ENCODE results near the gene ADTRP. TPM values are rescaled to one million over a fixed set of nuclear protein-coding genes. Genes with fewer than 3 reads are reported as not detected.
A peak's percentile ranks its signal among the peaks of the same experiment; 100 is the strongest.

The ADTRP gene
- total RNA-seq (2013; cell fraction: nucleolus; rRNA removed): 1.6 and 2.0 TPM in 2 replicates
- total RNA-seq (2014; rRNA removed) (1.4 and 2.2 TPM in 2 replicates), total RNA-seq (2014; rRNA removed; fragmentation: Illumina TruSeq; extraction: Trizol) (2.1 and 2.5 TPM in 2 replicates), total RNA-seq (2021) (1.7 and 2.5 TPM in 2 replicates), polyA plus RNA-seq (2011; rRNA removed) (0.10 and 0.14 TPM in 2 replicates), polyA plus RNA-seq (2014; fragmentation: Illumina TruSeq; extraction: Trizol) (1.7 and 2.1 TPM in 2 replicates), polyA plus RNA-seq (2014; fragmentation: Nextera tagmentation; extraction: Ambion mirVana) (1 to 10 TPM; 2.5 to 2.6 TPM), polyA plus RNA-seq (2014; rRNA removed) (1.3 and 2.2 TPM in 2 replicates), polyA plus RNA-seq (2016; fragmentation: Nextera tagmentation; extraction: Ambion mirVana) (under 1 TPM; 0.72 to 0.84 TPM), polyA minus RNA-seq (2011; rRNA and poly(A)+ RNA removed) (0.10 TPM in 1 of 2 replicates, not detected in the other), Bru-seq, nascent RNA (percentile 43 among the genes with signal in this experiment), BruChase-seq, experiment 1, labeled RNA remaining after a 6-hour chase (percentile 48 among the genes with signal in this experiment), BruChase-seq, experiment 2, labeled RNA remaining after a 2-hour chase (percentile 45 among the genes with signal in this experiment)
- 1.7 TPM for polyA plus RNA-seq (2011; ENCODE audit: low read depth)
- not detected in 2 replicates for polyA plus RNA-seq (2011; cell fraction: cytosol; rRNA removed)
- 0.47 and 0.52 TPM in 2 replicates for polyA plus RNA-seq (2011; cell fraction: nucleus; rRNA removed)
- polyA plus RNA-seq (2012): 2.5 and 3.2 TPM in 2 replicates
- not detected in 2 replicates for polyA minus RNA-seq (2011; cell fraction: cytosol; rRNA and poly(A)+ RNA removed)
- 0.12 and 0.29 TPM in 2 replicates for polyA minus RNA-seq (2011; cell fraction: nucleus; rRNA and poly(A)+ RNA removed)
- long read RNA-seq, experiment 1: 0 reads
- long read RNA-seq, experiment 2, partial matches to known transcripts: 0 of 3 reads
- long read RNA-seq, experiment 2, other reads (novel, unspliced or antisense): 2 of 3 reads

- no peaks in the 10 kb centered on the region for H3K27me3 ChIP-seq (replicated peaks in 1 of 2; ENCODE audit: control insufficient read depth in 2 of 2, insufficient read depth in 2 of 2, low read length in 1 of 2)
- no peaks in the 10 kb centered on the region for H4K20me1 ChIP-seq (ENCODE audit: control insufficient read depth, insufficient read depth)
- in situ Hi-C loops (cut with MboI) (no loop called here), intact Hi-C loops (cut with micrococcal nuclease; ENCODE audit: unreplicated experiment) (no loop called here)
- WGBS (ENCODE audit: insufficient coverage, insufficient replicate concordance, low lambda C conversion rate, missing lambda C conversion rate): 88% methylated on average over 8 of the region's 8 CpGs
- CTCF ChIA-PET: interaction anchor here (0.6 to 0.9 kb wide), 3 partner anchors 26 to 297 kb away, joined by 3 read pairs; no protein-coding TSS in a partner anchor
- FAIRE-seq (no peak), DNase-seq (ENCODE audit: low read depth, low spot score) (no peak), ATAC-seq (no peak)
- no peaks in the 10 kb centered on the region for H3K79me2 ChIP-seq (ENCODE audit: control insufficient read depth, insufficient read depth, low read length)
- H2AFZ ChIP-seq (ENCODE audit: control insufficient read depth, low read depth, low read length): no peak within 1 kb of the TSS
- no TSS peak for BruUV-seq (replicated peaks)
- no peak within 1 kb of the TSS for H3K27ac ChIP-seq (ENCODE audit: control insufficient read depth, insufficient read depth)
- H3K4me2 ChIP-seq (ENCODE audit: control insufficient read depth, insufficient read depth): no peak within 1 kb of the TSS
- no peak within 1 kb of the TSS for H3K4me3 ChIP-seq
- no peaks in the 10 kb centered on the region for H3K36me3 ChIP-seq (ENCODE audit: control insufficient read depth in 2 of 2, insufficient read depth in 2 of 2, low read length in 1 of 2)
- RAD21 ChIA-PET (ENCODE audit: unreplicated experiment): interaction anchor here (1.2 kb wide), 2 partner anchors 11 to 17 kb away, joined by 3 to 4 read pairs; no protein-coding TSS in a partner anchor
- SMC1A ChIA-PET (ENCODE audit: uncharacterized antibody, unreplicated experiment): interaction anchor here (0.7 to 2.8 kb wide), 7 partner anchors 10 to 66 kb away, joined by 3 to 12 read pairs (median 5); no protein-coding TSS in a partner anchor
- POLR2A ChIA-PET: interaction anchor here (1.5 kb wide), 1 partner anchor 15 kb away, joined by 4 read pairs; no protein-coding TSS in a partner anchor
- peaks cover 2% of the 10 kb centered on the region; the same call in 2 of the 3 replicates for H3K9me3 ChIP-seq (replicated peaks; ENCODE audit: control insufficient read depth, insufficient read depth, low read length)
- H3K4me1 ChIP-seq (ENCODE audit: control insufficient read depth, insufficient read depth, low read length): no peaks in the 10 kb centered on the region
- no peak within 1 kb of the TSS for H3K9ac ChIP-seq (ENCODE audit: control insufficient read depth, insufficient read depth, low read length)
- TF ChIP-seq NKRF (conservative IDR thresholded peaks at IDR 0.05) (no peak), HSF1 (IDR thresholded peaks at IDR 0.05; ENCODE audit: low read depth, low read length) (no peak), MTA3 (IDR thresholded peaks at IDR 0.05; ENCODE audit: borderline replicate concordance, low read length) (no peak), ETV6 (conservative IDR thresholded peaks at IDR 0.05 in 1 of 2, IDR thresholded peaks at IDR 0.05 in 1 of 2; ENCODE audit: borderline replicate concordance in 1 of 2, low read depth in 1 of 2) (no peak), ATF3 (IDR thresholded peaks at IDR 0.05; ENCODE audit: borderline replicate concordance, extremely low read depth, low read depth, low read length) (no peak), ZBTB4 (CRISPR knock-in tag; IDR thresholded peaks at IDR 0.05) (no peak), E4F1 (IDR thresholded peaks at IDR 0.05; ENCODE audit: borderline replicate concordance, partially characterized antibody) (no peak)
These were observed at the start of gene ADTRP for GRCh38 chr6:11778648-11779328. ADTRP (minus strand) TSS chr6:11778803; CDS start chr6:11778759, 44 bp downstream.
